ENCODE measurements around the gene GRK2. TPM values are rescaled to one million over a fixed set of nuclear protein-coding genes. Genes with fewer than 3 reads are reported as not detected.

The GRK2 gene
- total RNA-seq, 4 donors from 2014 or later = 44.0 to 76.9 (median 64.8) TPM

- no peak overlapping the region for H3K4me3 ChIP-seq
- H3K4me1 ChIP-seq = peaks cover 0 to 10% (median 2%) of the 10 kb centered on the region in 3 donors
- H3K36me3 ChIP-seq = peaks cover 0 to 55% of the 10 kb centered on the region in 2 donors
- ATAC-seq = no peak
- H3K9me3 ChIP-seq = no peaks in the 10 kb centered on the region
- no peak overlapping the region for H3K27ac ChIP-seq
- H3K27me3 ChIP-seq = no peaks in the 10 kb centered on the region
- no CpG with 5 or more reads among the region's 14 CpGs for WGBS, 2 donors (ENCODE audit: low coverage in 1 of 2)
- TF ChIP-seq EP300 (IDR thresholded peaks at IDR 0.05) (no peak), POLR2A (IDR thresholded peaks at IDR 0.05) (no peak), CTCF (IDR thresholded peaks at IDR 0.05) (no peak)
These were observed 43.4 kb downstream of the GRK2 start for GRCh38 chr11:67309661-67310061.

GRCh38 chr11:67310246-67311050, 44.2 kb downstream of the GRK2 start:
- Histone ChIP-seq H3K27me3 (no peaks in the 10 kb centered on the region), H3K36me3 (peaks cover 0 to 55% of the 10 kb centered on the region in 2 donors), H3K27ac (no peak overlapping the region), H3K9me3 (no peaks in the 10 kb centered on the region), H3K4me3 (no peak overlapping the region), H3K4me1 (peaks cover 0 to 2% (median 0%) of the 10 kb centered on the region in 3 donors)
- ATAC-seq = no peak
- TF ChIP-seq EP300 (IDR thresholded peaks at IDR 0.05) = no peak
- no peak for TF ChIP-seq POLR2AphosphoS5 (IDR thresholded peaks at IDR 0.05)
- TF ChIP-seq POLR2A (IDR thresholded peaks at IDR 0.05) = no peak
- no peak for TF ChIP-seq CTCF (IDR thresholded peaks at IDR 0.05)
- 94% methylated on average over 2 of the region's 19 CpGs; no CpG with 5 or more reads in 1 of the 2 donors for WGBS, 2 donors (ENCODE audit: low coverage in 1 of 2)

GRCh38 chr11:67311051-67311555, 44.8 kb downstream of the GRK2 start:
- 83 to 91% methylated on average over 2 to 7 of the region's 18 CpGs for WGBS, 2 donors (ENCODE audit: low coverage in 1 of 2)
- Histone ChIP-seq H3K9me3 (no peaks in the 10 kb centered on the region), H3K27me3 (no peaks in the 10 kb centered on the region), H3K4me1 (no peaks in the 10 kb centered on the region), H3K4me3 (no peak overlapping the region), H3K36me3 (peaks cover 0 to 55% of the 10 kb centered on the region in 2 donors), H3K27ac (no peak overlapping the region)
- no peak for ATAC-seq
- TF ChIP-seq EP300 (IDR thresholded peaks at IDR 0.05) = no peak
- no peak for TF ChIP-seq POLR2A (IDR thresholded peaks at IDR 0.05)
- no peak for TF ChIP-seq POLR2AphosphoS5 (IDR thresholded peaks at IDR 0.05)
- TF ChIP-seq CTCF (IDR thresholded peaks at IDR 0.05) = no peak

GRCh38 chr11:67311556-67312082, 45.3 kb downstream of the GRK2 start:
- Histone ChIP-seq H3K27me3 (no peaks in the 10 kb centered on the region), H3K36me3 (peaks cover 0 to 53% of the 10 kb centered on the region in 2 donors), H3K9me3 (no peaks in the 10 kb centered on the region), H3K27ac (no peak overlapping the region), H3K4me1 (peaks cover 0 to 4% (median 0%) of the 10 kb centered on the region in 3 donors), H3K4me3 (no peak overlapping the region)
- WGBS, 2 donors (ENCODE audit: low coverage in 1 of 2) = 80 to 93% methylated on average over 6 to 9 of the region's 15 CpGs
- TF ChIP-seq CTCF (IDR thresholded peaks at IDR 0.05) (no peak), EP300 (IDR thresholded peaks at IDR 0.05) (no peak), POLR2AphosphoS5 (IDR thresholded peaks at IDR 0.05) (no peak), POLR2A (IDR thresholded peaks at IDR 0.05) (no peak)
- ATAC-seq = no peak
